K562 (cell line): ENCODE results near the gene LZTS3.
"Not testable (repeated sequence)": the region's sequence is repeated elsewhere in the genome, so short reads cannot be mapped to it uniquely, and the experiment has no call there.

ENCODE experiments used
- CBFA2T3 ChIP-seq: fragments of 450-650 bp; IDR thresholded peaks from 2 replicates; pipeline ENCODE4 v1.6.1; 2017
- FOS ChIP-seq: IDR thresholded peaks from 3 replicates; pipeline ENCODE4 v1.6.1; 2011; ENCODE audit not compliant: insufficient read length; ENCODE audit errors: extremely low read depth
- FOXK2 ChIP-seq, 2 experiments: fragments of 450-650 bp; IDR thresholded peaks in 1 of 2; conservative IDR thresholded peaks in 1 of 2; 2 replicates each; pipeline ENCODE4 v1.6.1; 2016; ENCODE audit warnings: low read depth in 2 of 2, mild to moderate bottlenecking in 1 of 2
- HEY1 ChIP-seq: fragments of 250-450 bp; sonication (Bioruptor Pico); IDR thresholded peaks from 2 replicates; pipeline ENCODE4 v1.5.0; 2020; ENCODE audit warnings: mild to moderate bottlenecking, moderate library complexity, borderline replicate concordance
- MAZ ChIP-seq, 2 experiments: fragments of 450-650 bp in 1 of 2; sonication (generic) in 1 of 2; formaldehyde crosslinking; IDR thresholded peaks in 1 of 2; conservative IDR thresholded peaks in 1 of 2; 2 replicates each; pipeline versions ENCODE4 v1.4.0 to v1.5.0; 2020; ENCODE audit warnings: mild to moderate bottlenecking in 1 of 2, missing genetic modification reagents in 1 of 2
- NFATC3 ChIP-seq: fragments of 450-650 bp; IDR thresholded peaks from 2 replicates; pipeline ENCODE4 v1.6.1; 2017; ENCODE audit warnings: mild to moderate bottlenecking
- NUFIP1 ChIP-seq: fragments of 450-650 bp; IDR thresholded peaks from 2 replicates; pipeline ENCODE4 v1.6.1; 2018; ENCODE audit not compliant: partially characterized antibody
- POLR2A ChIP-seq: fragments of 450-650 bp; conservative IDR thresholded peaks from 2 replicates; pipeline ENCODE4 v1.6.1; 2016
- TAF7 ChIP-seq: fragments of 450-650 bp; IDR thresholded peaks from 2 replicates; pipeline ENCODE4 v1.6.1; 2016; ENCODE audit warnings: missing genetic modification characterization, missing compliant biosample characterization
- ZNF780A ChIP-seq: fragments of 250-450 bp; sonication (Bioruptor Pico); IDR thresholded peaks from 2 replicates; pipeline ENCODE4 v1.5.0; 2021; ENCODE audit warnings: mild to moderate bottlenecking
- TF ChIP-seq, protein P1 (sequence below): sonication (generic); formaldehyde crosslinking; IDR thresholded peaks from 2 replicates; pipeline ENCODE4 v1.8.1; 2023; ENCODE audit warnings: mild to moderate bottlenecking, missing genetic modification reagents, moderate library complexity
- TF ChIP-seq, protein P2 (sequence below): sonication (generic); formaldehyde crosslinking; IDR thresholded peaks from 2 replicates; pipeline ENCODE4 v1.8.1; 2022; ENCODE audit warnings: missing genetic modification reagents

DNA sequence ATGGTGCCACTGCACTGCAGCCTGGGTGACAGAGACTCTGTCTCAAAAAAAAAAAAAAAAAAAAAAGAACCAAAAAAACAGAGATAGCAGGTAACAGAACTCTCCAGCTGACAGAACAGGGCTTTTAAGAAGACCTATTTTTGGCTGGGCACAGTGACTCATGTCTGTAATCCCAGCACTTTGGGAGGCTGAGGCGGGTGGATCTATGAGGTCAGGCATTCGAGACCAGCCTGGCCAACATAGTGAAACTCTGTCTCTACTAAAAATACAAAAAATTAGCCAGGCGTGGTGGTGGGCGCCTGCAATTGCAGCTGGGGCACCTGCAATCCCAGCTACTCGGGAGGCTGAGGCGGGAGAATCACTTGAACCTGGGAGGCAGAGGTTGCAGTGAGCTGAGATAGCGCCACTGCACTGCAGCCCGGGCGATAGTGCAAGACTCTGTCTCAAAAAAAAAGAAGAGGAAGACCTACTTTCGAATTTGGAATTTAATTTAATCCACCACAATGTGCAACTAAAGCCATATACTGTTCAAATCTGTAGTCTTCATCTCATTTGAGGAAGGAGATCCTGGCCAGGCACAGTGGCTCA, 21.2 kb downstream of the LZTS3 start:
- TF ChIP-seq CBFA2T3; MAZ (CRISPR knock-in tag; conservative IDR thresholded peaks at IDR 0.05 in 1 of 2, IDR thresholded peaks at IDR 0.05 in 1 of 2); NUFIP1; HEY1 (CRISPR knock-in tag); FOS; FOXK2 (conservative IDR thresholded peaks at IDR 0.05 in 1 of 2, IDR thresholded peaks at IDR 0.05 in 1 of 2; ENCODE audit: low read depth in 2 of 2); NFATC3; POLR2A; TAF7 (tag); ZNF780A (CRISPR knock-in tag): not testable (repeated sequence)
- TF ChIP-seq, protein P1, sequence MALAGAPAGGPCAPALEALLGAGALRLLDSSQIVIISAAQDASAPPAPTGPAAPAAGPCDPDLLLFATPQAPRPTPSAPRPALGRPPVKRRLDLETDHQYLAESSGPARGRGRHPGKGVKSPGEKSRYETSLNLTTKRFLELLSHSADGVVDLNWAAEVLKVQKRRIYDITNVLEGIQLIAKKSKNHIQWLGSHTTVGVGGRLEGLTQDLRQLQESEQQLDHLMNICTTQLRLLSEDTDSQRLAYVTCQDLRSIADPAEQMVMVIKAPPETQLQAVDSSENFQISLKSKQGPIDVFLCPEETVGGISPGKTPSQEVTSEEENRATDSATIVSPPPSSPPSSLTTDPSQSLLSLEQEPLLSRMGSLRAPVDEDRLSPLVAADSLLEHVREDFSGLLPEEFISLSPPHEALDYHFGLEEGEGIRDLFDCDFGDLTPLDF (CRISPR knock-in tag) = not testable (repeated sequence)
- TF ChIP-seq, protein P2, sequence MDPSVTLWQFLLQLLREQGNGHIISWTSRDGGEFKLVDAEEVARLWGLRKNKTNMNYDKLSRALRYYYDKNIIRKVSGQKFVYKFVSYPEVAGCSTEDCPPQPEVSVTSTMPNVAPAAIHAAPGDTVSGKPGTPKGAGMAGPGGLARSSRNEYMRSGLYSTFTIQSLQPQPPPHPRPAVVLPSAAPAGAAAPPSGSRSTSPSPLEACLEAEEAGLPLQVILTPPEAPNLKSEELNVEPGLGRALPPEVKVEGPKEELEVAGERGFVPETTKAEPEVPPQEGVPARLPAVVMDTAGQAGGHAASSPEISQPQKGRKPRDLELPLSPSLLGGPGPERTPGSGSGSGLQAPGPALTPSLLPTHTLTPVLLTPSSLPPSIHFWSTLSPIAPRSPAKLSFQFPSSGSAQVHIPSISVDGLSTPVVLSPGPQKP (CRISPR knock-in tag) = not testable (repeated sequence)
